Inflammatory macrophage (primary cell): ENCODE measurements around the gene FAP.

Experiments
- DNase-seq, 2 donors: peaks; one replicate each; pipeline ENCODE4 v3.0.0-alpha.2; 2020 to 2022

FAP gene

DNA sequence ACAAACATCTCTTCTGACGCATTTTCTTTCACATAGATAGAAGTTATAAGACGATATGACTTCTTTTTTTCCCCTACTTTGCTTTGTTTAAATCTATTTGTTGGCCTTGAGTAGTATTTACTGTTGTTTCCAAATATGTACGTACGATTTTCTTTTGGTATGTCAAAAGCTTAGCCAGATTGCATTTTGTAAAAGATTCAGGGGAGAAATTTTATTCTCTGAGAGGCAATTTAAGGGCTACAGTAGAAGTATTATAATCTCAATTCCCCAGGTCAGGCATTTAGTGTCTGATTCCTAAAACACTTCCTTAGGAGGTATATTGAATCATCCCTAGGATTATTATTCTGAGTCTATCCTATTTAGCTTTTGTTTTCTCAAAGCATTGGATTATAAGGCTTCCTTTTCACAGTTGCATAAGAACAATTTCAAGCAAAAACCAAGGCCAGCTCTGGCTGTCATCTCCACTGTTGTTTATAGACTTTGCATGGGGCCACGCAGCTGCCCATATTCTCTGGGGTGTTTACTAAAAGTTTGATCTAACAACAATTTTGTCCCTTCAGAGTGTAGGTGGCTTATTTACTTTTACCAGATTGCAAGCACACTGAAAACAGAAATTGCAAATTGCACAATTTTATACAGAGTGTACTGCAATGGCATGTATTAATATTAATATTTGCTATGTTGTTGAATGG lies 57.6 kb downstream of the FAP start:
- DNase-seq: no peak

GRCh38 chr2:162184821-162185450 lies 58.3 kb downstream of the FAP start:
- no peak for DNase-seq

DNA sequence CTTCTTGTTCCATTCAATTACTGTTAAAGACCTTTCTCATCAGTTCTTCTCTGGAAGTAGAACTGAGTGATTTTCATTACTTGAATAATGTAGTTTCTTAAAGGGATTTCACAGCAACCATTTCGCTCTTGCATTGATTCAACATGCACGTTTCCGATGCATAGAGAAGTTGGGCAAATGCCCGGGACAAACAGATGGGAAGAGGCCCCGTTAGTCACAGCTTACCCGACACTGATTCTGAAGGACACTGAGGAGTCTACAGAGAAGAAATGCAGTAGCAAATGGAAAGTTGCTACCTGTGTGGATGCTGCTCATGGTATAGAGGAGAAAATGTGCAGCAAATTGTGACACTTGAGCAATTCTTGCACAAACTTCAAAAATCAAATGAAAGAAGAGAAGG lies 58.9 kb downstream of the FAP start:
- DNase-seq: no peak

GRCh38 chr2:162182395-162182794 lies 60.9 kb downstream of the FAP start:
- no peak for DNase-seq

- no peak for DNase-seq
Measured at GRCh38 chr2:162177301-162177700, 65.9 kb downstream of the FAP start.

- no peak for DNase-seq
Measured at GRCh38 chr2:162175714-162176113, 67.5 kb downstream of the FAP start.

DNA sequence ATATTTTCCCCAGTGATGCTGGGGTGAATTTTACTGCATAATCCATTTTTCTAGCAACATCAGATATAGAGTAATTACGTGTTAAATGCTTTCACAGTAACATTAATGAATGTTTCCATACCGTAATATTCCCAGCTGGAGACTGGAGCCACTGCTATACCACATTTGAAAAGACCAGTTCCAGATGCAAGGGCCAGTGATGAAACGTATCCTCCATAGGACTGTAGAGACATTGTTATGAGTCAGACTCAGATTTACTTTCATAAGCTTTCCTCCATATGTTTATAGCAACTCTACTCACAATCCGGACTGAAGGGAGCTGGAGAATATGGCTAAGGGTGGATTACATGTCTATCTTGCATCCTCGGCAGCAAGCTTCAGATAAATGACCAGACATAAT lies 68.5 kb downstream of the FAP start:
- DNase-seq: no peak

DNA sequence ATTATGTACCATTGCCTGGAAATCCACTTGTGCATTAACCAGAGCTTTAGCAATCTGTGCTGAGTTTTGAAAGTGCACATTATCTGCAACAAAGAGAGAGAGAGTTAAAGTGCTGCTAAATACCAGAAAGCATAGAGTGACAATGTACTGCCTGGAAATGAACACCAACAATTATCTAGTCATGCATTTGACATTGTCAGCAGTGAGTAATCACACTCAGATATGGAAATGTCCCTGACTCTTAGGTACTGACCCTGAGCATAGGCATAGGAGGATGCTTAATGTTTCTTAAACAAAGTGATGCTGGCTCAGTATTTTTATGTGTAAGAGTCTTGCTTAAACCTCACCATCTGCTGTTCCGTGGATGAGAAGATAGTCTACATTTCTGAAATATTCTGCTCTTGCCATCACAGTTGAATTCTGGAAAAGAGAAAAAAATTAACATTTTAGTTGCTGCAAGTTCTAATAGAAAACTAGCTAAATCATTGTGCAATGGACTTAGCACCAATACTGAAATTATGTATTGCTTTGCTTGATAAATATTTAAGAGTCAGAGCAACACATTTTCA lies 70.4 kb downstream of the FAP start:
- DNase-seq: no peak

DNA sequence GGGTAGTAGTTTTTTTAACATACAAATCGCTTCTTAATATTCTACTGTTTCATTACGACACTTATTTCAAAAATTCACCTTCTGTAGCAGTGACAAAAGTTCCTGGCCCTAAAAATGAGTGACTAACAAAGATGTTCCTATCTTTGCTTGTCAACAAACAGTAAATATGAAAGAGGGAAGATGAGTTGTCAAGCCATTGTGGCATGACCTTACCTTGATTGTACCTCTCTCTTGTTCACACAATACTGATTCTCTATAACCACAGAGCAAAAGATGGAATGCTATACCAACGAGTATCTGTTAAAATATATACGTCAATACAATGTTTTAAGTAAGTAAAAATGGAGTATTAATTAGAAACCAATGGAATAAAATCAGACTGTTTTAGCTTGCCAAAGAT lies 76.5 kb downstream of the FAP start:
- DNase-seq: no peak

DNA sequence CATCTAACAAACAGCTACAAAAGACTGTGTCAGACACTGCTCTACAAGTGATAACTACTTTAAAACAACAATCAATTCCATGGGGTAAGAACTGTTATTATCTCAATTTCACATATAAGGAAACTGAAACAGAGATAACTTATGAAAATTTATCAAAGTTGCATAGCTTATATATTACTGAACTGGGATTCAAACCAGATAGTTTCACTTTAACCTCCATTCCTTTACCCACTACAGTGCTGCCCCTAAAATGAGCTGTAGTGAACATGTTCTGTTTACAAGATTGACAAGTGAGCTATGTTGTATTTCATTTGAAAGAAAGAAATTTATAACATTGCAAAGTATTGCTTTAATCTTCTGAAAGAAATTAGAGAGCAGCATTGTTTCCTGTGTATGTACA lies 77.1 kb downstream of the FAP start:
- DNase-seq: no peak

- DNase-seq: no peak
Measured at GRCh38 chr2:162164802-162165201, 78.4 kb downstream of the FAP start.

DNA sequence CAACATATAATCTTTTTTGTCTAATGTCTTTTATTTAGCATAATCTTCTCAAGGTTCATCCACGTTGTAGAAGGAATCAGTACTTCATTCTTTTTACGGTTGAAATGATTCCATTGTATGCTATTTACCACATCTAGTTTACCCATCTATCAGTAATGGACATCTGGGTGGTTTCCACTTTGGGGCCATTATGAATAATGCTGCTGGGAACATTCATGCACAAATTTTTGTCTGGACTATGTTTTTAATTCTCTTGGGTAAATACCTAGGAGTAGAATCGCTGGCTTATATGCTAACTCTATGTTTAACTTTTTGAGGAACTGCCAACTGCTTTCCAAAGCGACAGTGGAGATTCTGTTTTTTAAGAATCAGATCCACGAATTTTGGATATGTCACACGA lies 83.8 kb downstream of the FAP start:
- DNase-seq: no peak

DNA sequence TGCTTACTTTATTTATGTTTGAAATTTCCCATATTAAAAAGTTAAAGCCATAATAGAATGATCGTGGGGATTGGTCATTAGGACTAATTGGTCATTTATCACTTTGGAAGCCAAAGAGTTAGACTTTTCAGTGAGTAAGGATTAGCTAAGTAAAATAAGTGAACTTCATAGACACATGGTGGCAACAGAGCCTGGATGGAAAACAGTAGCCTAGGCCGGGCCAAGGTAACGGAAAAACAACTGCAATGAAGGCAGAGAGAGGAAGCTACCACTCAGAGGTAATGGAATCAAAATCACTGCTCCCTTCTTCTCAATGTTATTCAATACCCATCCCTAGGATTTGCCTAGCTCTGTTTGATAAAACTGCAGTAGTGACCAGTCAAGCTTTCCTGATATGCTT lies 87.1 kb downstream of the FAP start:
- DNase-seq: no peak

DNA sequence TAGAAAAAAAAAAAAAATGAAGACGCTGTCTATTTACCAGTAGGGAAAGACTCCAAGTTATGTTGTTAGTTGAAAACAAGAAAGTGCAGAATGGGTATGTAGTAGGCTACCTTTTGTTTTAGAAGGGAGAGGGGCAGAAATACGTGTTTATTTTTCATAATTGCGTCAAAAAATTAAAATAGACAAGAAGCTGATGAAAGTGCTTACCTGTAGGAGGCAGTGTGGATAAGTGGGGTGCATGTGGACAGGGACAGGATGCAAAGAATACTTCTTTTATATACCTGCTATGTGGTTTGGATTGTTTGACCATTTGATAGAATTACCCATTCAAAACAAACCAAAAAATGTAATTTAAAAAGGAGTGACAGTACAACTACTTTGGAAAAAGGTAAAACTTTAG lies 88.2 kb downstream of the FAP start:
- no peak for DNase-seq

DNA sequence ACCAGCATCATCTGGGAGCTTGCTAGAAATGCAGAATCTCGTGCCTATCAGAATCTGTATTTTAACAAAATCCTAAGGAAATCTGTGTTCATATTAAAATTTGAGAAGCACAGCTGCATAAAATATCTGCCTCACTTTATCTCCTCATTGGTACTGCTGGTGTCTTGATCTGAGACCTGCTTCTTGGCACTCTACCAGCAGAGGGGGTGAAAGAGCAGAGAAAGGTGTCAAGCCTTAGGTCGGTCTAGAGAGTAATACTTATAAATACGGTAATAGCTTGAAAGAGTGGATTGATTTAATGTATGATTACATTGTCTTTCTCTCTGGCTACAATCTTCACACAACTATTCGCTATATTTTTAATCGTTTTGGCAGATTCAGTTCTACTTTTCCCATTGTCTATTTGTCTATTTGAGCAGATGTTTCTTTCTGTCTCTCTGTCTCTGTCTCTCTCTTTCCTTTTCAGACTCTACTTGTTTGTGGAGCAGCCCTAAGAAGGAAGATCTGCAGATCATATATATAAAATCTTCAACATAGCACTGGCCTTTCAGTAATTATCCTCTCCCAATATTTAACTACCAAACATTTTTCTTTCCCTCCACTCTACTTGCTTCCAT lies 89.5 kb downstream of the FAP start:
- peak; percentile 58 to 65 for DNase-seq

- no peak for DNase-seq
Measured at GRCh38 chr2:162152147-162152546, 91.1 kb downstream of the FAP start, which contains the start of gene GCG. GCG (minus strand) TSS chr2:162152247; CDS start chr2:162149178, 3,069 bp downstream.

DNA sequence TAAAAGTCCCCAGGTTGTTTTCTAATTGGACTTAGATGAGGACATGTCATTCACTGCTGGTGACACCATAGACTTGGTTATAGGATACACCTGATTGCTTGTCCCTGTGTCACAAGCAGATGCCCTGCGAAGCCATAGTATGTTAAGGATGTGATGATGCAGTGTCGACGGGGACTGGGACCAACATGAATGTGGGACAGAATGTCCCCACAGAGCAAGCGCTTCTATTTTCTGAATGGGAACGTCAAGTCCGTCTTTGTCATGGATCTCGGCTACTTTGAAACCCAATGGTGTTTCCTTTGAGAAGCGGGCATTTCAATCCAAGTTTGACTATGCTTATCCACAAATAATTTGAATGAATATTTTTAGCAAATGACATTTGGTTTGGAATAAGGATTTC lies 93.3 kb downstream of the FAP start:
- no peak for DNase-seq

GRCh38 chr2:162149466-162149865 lies 93.8 kb downstream of the FAP start:
- DNase-seq: no peak

DNA sequence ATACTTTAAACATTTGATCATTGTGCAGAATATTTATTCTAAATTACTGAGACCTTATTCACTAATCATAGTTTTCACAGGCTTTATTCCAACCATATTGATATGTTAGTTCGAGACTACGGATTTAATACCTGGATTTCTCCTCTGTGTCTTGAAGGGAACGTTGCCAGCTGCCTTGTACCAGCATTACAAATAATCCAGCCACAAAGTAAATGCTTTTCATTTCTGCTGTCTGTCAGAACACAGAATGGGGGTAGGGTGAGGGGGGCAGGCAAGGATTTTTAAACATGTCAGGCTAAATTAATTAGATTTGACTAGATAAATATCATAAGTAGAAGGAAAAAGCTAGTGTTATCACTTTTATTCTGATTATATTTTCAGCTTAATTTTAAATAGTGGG lies 94.3 kb downstream of the FAP start:
- no peak for DNase-seq

- no peak for DNase-seq
Measured at GRCh38 chr2:162143969-162144368, 99.3 kb downstream of the FAP start.

- no peak for DNase-seq
Measured at GRCh38 chr2:162138310-162138709, 104.9 kb downstream of the FAP start.

DNA sequence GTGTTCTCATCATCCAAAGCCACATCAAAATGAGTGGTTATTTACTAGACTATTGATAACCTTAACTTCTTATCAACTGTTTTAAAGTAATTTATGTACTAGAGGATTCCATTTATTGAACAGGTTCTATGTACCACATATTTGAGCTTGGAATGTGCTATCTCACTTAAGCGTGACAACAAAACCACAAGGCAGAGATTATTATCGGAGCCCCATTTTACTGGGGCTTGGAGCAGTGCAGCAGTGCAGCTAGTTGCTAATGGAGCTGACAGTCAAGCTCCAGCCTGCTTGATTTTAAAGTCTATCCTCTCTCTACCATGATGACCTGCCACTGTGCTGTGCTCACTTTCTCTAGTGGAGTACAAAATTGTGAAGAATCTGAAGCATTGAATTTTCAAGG lies 115.8 kb downstream of the FAP start:
- DNase-seq: no peak

DNA sequence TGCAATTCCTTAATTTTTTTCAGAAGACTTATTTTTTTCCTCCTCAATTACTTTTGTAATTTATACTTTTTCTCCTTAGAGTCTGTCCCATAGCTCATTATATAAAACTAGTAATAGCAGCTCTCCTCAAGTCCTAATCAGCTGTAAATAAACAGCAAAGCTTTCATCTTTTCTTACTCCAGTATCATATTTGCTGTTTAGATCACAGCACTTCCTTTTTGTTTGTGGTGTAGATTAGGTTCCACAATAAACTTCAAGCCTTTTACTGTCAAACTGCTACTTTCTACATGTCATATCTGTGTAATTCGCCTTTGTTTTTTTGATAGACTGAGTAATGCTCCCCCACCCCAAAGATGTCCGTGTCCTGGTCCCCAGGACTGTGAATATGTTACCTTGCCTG lies 116.7 kb downstream of the FAP start:
- no peak for DNase-seq

DNA sequence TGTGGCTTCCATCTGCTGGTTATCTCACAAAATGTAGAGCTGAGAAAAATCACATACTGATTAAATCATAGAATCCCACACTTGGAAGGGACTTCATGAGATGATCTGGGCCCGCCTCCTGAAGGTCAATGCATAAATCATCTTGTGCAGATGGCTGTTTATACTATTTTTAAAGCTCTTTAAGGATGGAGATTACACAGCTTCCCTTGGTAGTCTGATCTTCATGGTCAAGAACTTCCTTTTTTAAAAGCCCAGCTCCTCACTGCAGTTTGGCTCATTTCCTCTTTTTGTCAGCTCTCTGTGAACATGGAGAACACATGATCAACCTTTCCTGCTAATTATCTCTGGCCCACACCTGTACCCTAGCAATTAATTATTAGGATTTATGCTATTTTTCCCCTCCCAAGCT lies 117.1 kb downstream of the FAP start:
- DNase-seq: peak; percentile 77
